Heart left ventricle (tissue), 16 donors: ENCODE data around the gene CLRN3. TPM values are rescaled to one million over a fixed set of nuclear protein-coding genes. Genes with fewer than 3 reads are reported as not detected.
A peak's percentile ranks its signal among the peaks of the same experiment; 100 is the strongest.

Source experiments
- ATAC-seq, 4 donors: fragments of 200-7000 bp; cut with Tn5 transposase; one replicate each; pipeline ENCODE4 v1.9.1; 2020 to 2022; ENCODE audit warnings: moderate library complexity in 4 of 4, mild to moderate bottlenecking in 3 of 4, moderate number of reproducible peaks in 1 of 4
- DNase-seq, 5 donors: peaks; one replicate each; pipeline ENCODE4 v3.0.0-alpha.2; 2020
- H3K27ac ChIP-seq, 12 donors: fragments of 200-600 bp; sonication (generic) in 4 of 12; one replicate each; pipeline versions ENCODE4 v1.5.0 to v1.8.0; 2016 to 2022; ENCODE audit warnings: mild to moderate bottlenecking in 2 of 12
- H3K27me3 ChIP-seq, 9 donors: fragments of 200-600 bp; sonication (generic) in 2 of 9; one replicate each; pipeline versions ENCODE4 v1.5.1 to v1.8.0; 2016 to 2022; ENCODE audit warnings: mild to moderate bottlenecking in 3 of 9
- H3K36me3 ChIP-seq, 9 donors: fragments of 200-600 bp; sonication (generic) in 2 of 9; one replicate each; pipeline versions ENCODE4 v1.5.0 to v1.8.0; 2018 to 2022; ENCODE audit warnings: mild to moderate bottlenecking in 2 of 9
- H3K4me1 ChIP-seq, 12 donors: fragments of 200-600 bp; sonication (generic) in 4 of 12; one replicate each; pipeline versions ENCODE4 v1.5.0 to v1.8.0; 2016 to 2022; ENCODE audit warnings: mild to moderate bottlenecking in 3 of 12
- H3K4me3 ChIP-seq, 12 donors: fragments of 200-600 bp; sonication (generic) in 4 of 12; one replicate each; pipeline versions ENCODE4 v1.5.0 to v1.8.0; 2017 to 2022; ENCODE audit warnings: mild to moderate bottlenecking in 9 of 12, moderate library complexity in 4 of 12
- H3K9me3 ChIP-seq, 12 donors: fragments of 200-600 bp; sonication (generic) in 4 of 12; one replicate each; pipeline versions ENCODE4 v1.5.0 to v1.8.0; 2016 to 2022; ENCODE audit warnings: mild to moderate bottlenecking in 1 of 12
- CTCF ChIP-seq, 12 donors: fragments of 200-600 bp; sonication (generic) in 4 of 12; IDR thresholded peaks; one replicate each; pipeline versions ENCODE4 v1.5.0 to v1.8.0; 2018 to 2022; ENCODE audit warnings: antibody characterized with exemption in 12 of 12, mild to moderate bottlenecking in 5 of 12
- POLR2A ChIP-seq, 2 donors: fragments of 450-650 bp; IDR thresholded peaks; one replicate each; pipeline ENCODE4 v1.6.1; 2017; ENCODE audit warnings: antibody characterized with exemption in 2 of 2, mild to moderate bottlenecking in 2 of 2, moderate library complexity in 2 of 2
- WGBS, 4 donors: extraction: QIAGEN DNeasy Blood & Tissue Kit in 2 of 4; methylation state at CpG; one replicate each; pipeline versions ENCODE4 v1.1.5 to v1.1.7; 2013 to 2018; 5-methylcytosine and 5-hydroxymethylcytosine counted together
- intact Hi-C, 10 donors: fragments of 100-400 bp; cut with DNase I; formaldehyde crosslinking; loops; one replicate each; pipeline versions ENCODE4 v1.11.1 to v1.14.2; 2022
- long read RNA-seq, 3 donors: library from polyadenylated mRNA; unstranded; transcript quantifications; one replicate each; pipeline ENCODE4 v2.0.0, GENCODE V29; 2020 to 2021
- polyA plus RNA-seq, 2 donors: library from polyadenylated mRNA; stranded (reverse); fragments of 200-250 nt; gene quantifications; one replicate each; pipeline ENCODE4 v1.2.3, GENCODE V29; 2013
- total RNA-seq, 9 donors: library from RNA; depleted of rRNA in 2 of 9; stranded (reverse); fragments of >200 nt in 2 of 9; fragmentation: NEBNext Ultra II Directional in 3 of 9; extraction: Animal tissue kit (Norgen Biotek cat#: 25700) in 3 of 9; gene quantifications; one replicate each; pipeline versions ENCODE4 v1.1.0 to v1.2.4, GENCODE V29; 2016 to 2023
- donor health status: ischemic (EF 13 %, LVEDD 7.1; RV severe dilation, severe dysfunction).
- donor health status: healthy with polysubstance abuse.
- donor health status: DM: no; HTN: yes; CAD: no.
- donor health status: DM: no; HTN: no; CAD: no.
- donor health status: ischemic (EF 25% LVEDD 6.9; RV normal size, moderate dysfunction).
- donor health status: ischemic (EF 25% LVEDD 5.7; RV mildly dilated, moderate dysfunction).
- donor health status: healthy.
- donor health status: DM: yes; HTN: yes; CAD: no.
- donor health status: ischemic (EF 35%, LVEDD 5.7; RV mildly dilated, moderate dysfunction).
- donor health status: nonischemic (EF 11% LVEDD 7.7; RV severe dilation, severe dysfunction).
- donor health status: DM: yes; HTN: yes; CAD: no.
- donor health status: PGD.
- donor health status: ischemic (EF 29% LVEDD 5.4; RV normal size, mild dysfunction).
- donor health status: nonischemic (EF 23%, LVEDD 6.1; RV moderate dilation, normal function).

The CLRN3 gene
- total RNA-seq (under 1 TPM in 1 of 9 donors, not detected in 8; 0.35 TPM), polyA plus RNA-seq (not detected)
- long read RNA-seq, donor 1, result 0 reads
- long read RNA-seq, donor 2, result 0 reads
- long read RNA-seq, donor 3, result 0 reads

DNA sequence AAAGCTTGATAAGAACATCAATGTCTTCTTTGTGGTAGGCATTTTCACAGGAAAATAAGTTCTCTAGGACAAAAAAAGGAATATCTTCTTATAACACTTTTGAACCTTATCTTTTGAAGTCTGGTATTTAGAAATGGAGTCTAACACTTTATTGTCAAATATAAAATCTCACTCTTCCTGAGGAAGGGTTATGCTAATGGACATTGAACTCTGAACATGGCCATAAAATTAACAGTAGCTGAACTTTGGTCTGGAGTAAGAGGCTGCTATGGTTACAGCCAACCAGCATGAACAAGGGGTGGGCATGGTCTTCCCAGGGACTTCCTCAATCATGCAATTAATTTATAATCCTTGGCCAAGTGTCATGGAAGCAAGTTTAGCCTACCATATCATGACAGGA is at the start of gene CLRN3:
Gene CLRN3 (minus strand): TSS at position 199 of the 400 bp plus-strand sequence. CDS start 157 bp downstream, at position 42.
- intact Hi-C loops, result no loop called here
- Histone ChIP-seq H3K4me1 (peaks cover 0 to 35% (median 0%) of the 10 kb centered on the region in 12 donors), H3K9me3 (peaks cover 0 to 5% (median 0%) of the 10 kb centered on the region in 12 donors), H3K36me3 (no peaks in the 10 kb centered on the region), H3K27me3 (peaks cover 0 to 2% (median 0%) of the 10 kb centered on the region in 9 donors), H3K4me3 (no peak within 1 kb of the TSS), H3K27ac (no peak within 1 kb of the TSS)
- DNase-seq (no peak), ATAC-seq (no peak)
- TF ChIP-seq POLR2A (IDR thresholded peaks at IDR 0.05), result no peak
- TF ChIP-seq CTCF (IDR thresholded peaks at IDR 0.05), result no peak

GRCh38 chr10:127940866-127941640 is 48.3 kb upstream of the CLRN3 start:
- no peak overlapping the region for H3K27ac ChIP-seq
- DNase-seq (no peak), ATAC-seq (no peak)
- no peaks in the 10 kb centered on the region for H3K27me3 ChIP-seq
- no peaks in the 10 kb centered on the region for H3K9me3 ChIP-seq
- no peak overlapping the region for H3K4me3 ChIP-seq
- TF ChIP-seq CTCF (IDR thresholded peaks at IDR 0.05) (no peak), POLR2A (IDR thresholded peaks at IDR 0.05) (no peak)
- WGBS, 4 donors, result 82 to 99% (median 90%) methylated on average over 6 of the region's 6 CpGs
- H3K4me1 ChIP-seq, result peaks cover 3 to 48% (median 23%) of the 10 kb centered on the region in 12 donors
- intact Hi-C loops, result no loop called here
- peaks cover 0 to 3% (median 0%) of the 10 kb centered on the region in 9 donors for H3K36me3 ChIP-seq

GRCh38 chr10:127939786-127940330 is 47.1 kb upstream of the CLRN3 start:
- WGBS, 4 donors, result 85 to 98% (median 94%) methylated on average over 4 of the region's 4 CpGs
- Histone ChIP-seq H3K9me3 (no peaks in the 10 kb centered on the region), H3K36me3 (peaks cover 0 to 8% (median 0%) of the 10 kb centered on the region in 9 donors), H3K4me3 (no peak overlapping the region), H3K4me1 (peaks cover 0 to 38% (median 11%) of the 10 kb centered on the region in 12 donors), H3K27ac (no peak overlapping the region), H3K27me3 (no peaks in the 10 kb centered on the region)
- TF ChIP-seq POLR2A (IDR thresholded peaks at IDR 0.05) (no peak), CTCF (IDR thresholded peaks at IDR 0.05) (no peak)
- no peak for ATAC-seq
- intact Hi-C loops, result no loop called here
- no peak for DNase-seq

DNA sequence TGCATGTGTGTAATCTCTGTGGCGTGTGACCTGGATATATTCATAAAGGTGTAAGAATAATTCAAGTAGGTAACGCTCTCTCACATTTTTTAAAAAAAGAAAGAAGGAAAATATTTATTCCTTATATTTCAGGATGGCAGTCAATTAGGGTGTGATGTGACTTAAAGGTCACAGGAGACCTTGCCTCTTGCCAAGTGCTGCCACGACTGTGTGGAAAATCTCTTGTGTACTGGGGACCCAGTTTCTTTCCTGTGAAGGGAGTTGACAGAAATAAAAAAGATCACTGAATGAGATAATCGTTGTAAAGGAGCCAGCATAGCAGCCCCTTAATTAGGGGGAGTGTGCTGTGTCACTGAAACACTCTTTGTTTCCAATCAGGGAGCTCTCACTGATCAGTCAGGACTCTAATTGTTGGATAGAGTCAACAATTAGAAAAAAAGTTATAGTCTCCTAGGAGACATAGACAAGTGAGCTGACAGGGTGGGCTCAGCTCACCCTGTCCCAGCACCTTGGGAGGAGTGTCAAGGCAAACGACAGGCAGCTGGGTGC is 45.2 kb upstream of the CLRN3 start:
- Histone ChIP-seq H3K4me1 (peaks cover 0 to 29% (median 4%) of the 10 kb centered on the region in 12 donors), H3K36me3 (peaks cover 0 to 14% (median 0%) of the 10 kb centered on the region in 9 donors), H3K9me3 (peaks cover 0 to 4% (median 0%) of the 10 kb centered on the region in 12 donors), H3K4me3 (no peak overlapping the region), H3K27me3 (no peaks in the 10 kb centered on the region), H3K27ac (no peak overlapping the region)
- TF ChIP-seq POLR2A (IDR thresholded peaks at IDR 0.05) (no peak), CTCF (IDR thresholded peaks at IDR 0.05) (no peak)
- WGBS, 4 donors, result 49 to 56% (median 52%) methylated on average over 5 of the region's 5 CpGs
- DNase-seq (no peak), ATAC-seq (peak in 2 of 4 donors; percentile 40 to 54)
- intact Hi-C loops, result no loop called here
